ENCODE data around the gene RABGEF1.

- no peak for TF ChIP-seq EZH2 (IDR thresholded peaks at IDR 0.05)
- no peak for TF ChIP-seq CTCF (IDR thresholded peaks at IDR 0.05)
- TF ChIP-seq EZH2phosphoT487 (IDR thresholded peaks at IDR 0.05), result no peak
Observed at GRCh38 chr7:66698652-66699205, 41.8 kb upstream of the RABGEF1 start.

Data from neural progenitor cell (in vitro differentiated cells).